C4-2B (cell line): ENCODE measurements around the gene RBM43.

Experiments used
- H3K27ac ChIP-seq: fragments of 450-650 bp; 2 replicates; pipeline ENCODE4 v1.5.1; 2017
- ZFX ChIP-seq: fragments of 450-650 bp; IDR thresholded peaks from 2 replicates; pipeline ENCODE4 v1.6.1; 2017
- TF ChIP-seq, protein P1 (sequence below): fragments of 450-650 bp; conservative IDR thresholded peaks from 2 replicates; pipeline ENCODE4 v1.5.1; 2017; ENCODE audit warnings: mild to moderate bottlenecking

The RBM43 gene

DNA sequence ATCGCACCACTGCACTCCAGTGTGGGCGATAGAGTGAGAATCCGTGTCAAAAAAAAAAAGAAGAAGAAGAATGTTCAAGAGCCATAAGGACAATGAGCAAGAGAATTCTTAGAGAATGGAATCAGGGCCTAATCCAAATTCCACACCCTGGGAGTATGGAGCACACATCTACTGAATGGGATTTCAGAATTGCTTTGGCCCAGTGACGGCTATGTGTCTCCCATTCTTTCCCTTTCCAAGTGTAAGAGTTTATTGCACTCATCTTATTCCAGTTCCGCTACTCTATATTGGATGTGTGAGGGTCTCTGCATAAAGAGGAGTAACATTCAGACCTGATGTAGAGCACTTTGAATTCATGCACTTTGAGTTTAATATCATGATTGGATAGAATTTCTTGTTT, 5.9 kb upstream of the RBM43 start:
- TF ChIP-seq, protein P1, sequence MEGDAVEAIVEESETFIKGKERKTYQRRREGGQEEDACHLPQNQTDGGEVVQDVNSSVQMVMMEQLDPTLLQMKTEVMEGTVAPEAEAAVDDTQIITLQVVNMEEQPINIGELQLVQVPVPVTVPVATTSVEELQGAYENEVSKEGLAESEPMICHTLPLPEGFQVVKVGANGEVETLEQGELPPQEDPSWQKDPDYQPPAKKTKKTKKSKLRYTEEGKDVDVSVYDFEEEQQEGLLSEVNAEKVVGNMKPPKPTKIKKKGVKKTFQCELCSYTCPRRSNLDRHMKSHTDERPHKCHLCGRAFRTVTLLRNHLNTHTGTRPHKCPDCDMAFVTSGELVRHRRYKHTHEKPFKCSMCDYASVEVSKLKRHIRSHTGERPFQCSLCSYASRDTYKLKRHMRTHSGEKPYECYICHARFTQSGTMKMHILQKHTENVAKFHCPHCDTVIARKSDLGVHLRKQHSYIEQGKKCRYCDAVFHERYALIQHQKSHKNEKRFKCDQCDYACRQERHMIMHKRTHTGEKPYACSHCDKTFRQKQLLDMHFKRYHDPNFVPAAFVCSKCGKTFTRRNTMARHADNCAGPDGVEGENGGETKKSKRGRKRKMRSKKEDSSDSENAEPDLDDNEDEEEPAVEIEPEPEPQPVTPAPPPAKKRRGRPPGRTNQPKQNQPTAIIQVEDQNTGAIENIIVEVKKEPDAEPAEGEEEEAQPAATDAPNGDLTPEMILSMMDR = no peak
- TF ChIP-seq ZFX = no peak

DNA sequence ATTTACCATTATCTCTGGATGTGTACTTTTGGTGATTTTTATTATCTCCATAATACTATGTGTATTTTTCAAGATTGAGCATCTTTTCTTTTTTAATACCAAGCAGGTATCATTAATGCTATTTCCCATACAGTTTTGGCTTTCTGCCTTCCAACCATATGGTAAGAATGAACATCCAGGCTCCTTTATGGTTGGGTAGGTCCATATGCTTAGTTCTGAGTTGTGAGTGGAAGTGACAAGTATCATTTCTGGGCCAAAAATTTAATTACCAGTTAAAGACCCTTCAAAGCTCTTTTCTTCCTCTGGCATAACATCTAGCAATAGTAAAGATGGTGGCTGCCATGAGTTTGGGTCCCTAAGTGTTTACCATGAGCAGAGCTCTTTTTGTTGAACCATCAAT, 4.3 kb upstream of the RBM43 start:
- TF ChIP-seq ZFX = no peak
- TF ChIP-seq, protein P1 = no peak
- no peak overlapping the region for H3K27ac ChIP-seq

More for the DNA sequence above, 5.9 kb upstream of the RBM43 start:
- no peak overlapping the region for H3K27ac ChIP-seq

DNA sequence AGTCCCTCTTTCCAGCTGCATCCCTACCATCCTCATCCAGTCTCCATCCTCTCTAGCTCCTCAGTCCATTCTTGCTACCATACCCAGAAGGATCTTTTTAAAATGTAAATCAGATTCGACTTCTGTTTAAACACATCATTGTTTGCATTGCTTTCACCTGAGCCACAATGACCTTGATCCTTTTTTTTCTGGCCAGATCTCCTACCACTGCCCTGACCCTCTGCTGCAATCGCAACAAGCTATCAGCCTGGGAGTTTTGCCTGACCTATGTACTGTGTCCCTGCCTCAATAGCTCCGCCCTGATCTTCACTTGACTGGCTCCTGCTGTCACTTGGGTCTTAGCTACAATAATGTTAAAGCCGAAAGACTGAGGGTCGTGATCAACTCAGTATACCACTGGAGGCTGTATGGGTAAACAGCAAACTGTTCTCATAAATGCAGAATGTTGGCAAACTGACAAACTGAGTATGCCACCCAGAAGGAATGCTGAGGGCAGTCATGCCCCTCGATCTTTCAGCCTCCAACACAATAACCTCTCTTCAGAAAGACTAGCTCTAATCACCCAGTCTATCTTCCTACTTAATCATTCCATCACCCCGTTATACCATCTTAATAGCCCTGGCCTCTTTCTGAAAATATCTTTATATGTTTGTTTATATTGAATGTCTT, 2.6 kb upstream of the RBM43 start:
- no peak overlapping the region for H3K27ac ChIP-seq
- TF ChIP-seq, protein P1 = no peak
- TF ChIP-seq ZFX = no peak

DNA sequence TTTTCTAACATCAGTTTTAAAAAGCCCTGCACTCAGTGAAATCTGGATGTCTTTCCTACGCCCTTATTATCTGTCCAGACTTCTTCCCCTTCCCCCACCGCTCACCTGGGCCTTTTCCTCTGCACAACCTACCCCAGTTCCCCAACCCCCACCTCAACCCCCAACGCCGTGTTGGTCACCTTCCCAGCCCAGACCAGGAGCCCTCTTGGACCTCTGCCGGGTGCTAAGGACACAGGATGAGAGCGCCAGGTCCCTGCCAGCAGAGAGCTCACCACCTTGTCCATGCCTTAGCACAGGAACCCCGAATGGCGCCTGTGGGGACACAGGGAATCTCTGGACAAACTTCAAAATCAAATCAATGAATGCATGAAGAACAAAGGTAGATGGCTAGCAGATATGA, 966 bp upstream of the RBM43 start:
- H3K27ac ChIP-seq = no peak overlapping the region
- TF ChIP-seq ZFX = no peak
- TF ChIP-seq, protein P1 = no peak

DNA sequence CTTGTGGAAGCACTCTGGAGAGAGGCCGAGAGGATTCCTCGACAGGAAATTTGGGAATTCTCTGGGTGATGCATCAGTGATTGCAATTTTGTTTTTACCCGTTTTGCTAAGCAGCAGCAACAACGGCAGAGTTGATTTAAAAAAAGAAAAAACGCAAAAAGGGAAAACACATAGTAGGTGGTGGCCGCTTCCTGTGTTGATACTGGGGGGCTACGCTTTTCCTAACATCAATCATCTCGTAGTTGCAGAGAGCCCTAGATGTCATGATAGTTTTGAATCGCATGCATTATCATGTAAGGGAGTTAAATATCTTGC, 271 bp upstream of the RBM43 start:
- peak overlapping the region; percentile 86 for H3K27ac ChIP-seq
- TF ChIP-seq, protein P1 = no peak
- no peak for TF ChIP-seq ZFX

DNA sequence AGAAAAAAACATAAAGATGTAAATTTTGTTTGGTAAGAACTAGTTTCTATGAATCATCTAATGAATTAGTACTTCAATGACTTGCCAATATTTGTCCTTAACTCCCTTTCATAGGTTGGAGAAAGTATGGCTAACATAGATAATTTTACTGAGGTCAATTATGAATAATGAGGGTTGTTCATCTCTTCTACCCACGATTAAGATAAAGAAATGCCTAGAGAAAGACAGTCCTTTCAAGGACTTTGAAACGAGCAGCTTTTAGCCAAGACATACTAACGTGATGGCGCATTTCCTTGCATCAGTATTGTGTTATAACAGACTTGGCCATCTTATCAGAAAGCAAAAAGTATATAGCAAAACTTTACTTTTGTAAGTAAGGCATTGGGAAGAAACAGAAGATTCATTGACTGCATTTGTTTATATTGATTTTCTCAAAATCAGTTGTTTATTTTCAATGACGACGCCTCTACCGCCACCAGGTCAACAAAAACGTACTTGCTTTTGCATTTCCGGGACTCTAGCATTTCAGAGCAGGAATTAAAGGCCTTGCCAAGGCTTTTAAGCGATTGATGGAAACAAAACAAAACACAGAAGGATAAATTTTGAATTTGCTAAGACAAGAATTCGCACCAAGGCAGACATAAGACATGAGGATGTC, 961 bp downstream of the RBM43 start:
- no peak for TF ChIP-seq ZFX
- TF ChIP-seq, protein P1 = no peak
- H3K27ac ChIP-seq = peak overlapping the region; percentile 86

DNA sequence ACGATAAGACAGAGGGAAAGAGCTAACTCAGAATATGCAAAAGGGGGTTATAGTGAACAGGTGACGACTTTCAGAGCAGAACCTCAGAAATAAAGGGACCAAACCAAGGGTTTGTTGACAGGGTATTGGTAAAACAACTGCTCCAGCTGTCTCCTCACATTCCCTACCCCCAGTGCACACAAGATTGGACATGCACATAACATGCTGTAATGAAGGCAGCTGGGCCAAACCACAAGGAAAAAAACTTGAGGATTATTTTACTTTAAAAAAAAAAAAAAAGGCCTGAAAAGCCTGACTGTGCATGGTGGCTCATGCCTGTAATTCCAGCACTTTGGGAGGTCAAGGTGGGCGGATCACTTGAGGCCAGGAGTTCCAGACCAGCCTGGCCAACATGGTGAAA, 3.5 kb downstream of the RBM43 start:
- no peak for TF ChIP-seq ZFX
- TF ChIP-seq, protein P1 = no peak
- no peak overlapping the region for H3K27ac ChIP-seq
